ENCODE results near the gene KCNB1.

DNA sequence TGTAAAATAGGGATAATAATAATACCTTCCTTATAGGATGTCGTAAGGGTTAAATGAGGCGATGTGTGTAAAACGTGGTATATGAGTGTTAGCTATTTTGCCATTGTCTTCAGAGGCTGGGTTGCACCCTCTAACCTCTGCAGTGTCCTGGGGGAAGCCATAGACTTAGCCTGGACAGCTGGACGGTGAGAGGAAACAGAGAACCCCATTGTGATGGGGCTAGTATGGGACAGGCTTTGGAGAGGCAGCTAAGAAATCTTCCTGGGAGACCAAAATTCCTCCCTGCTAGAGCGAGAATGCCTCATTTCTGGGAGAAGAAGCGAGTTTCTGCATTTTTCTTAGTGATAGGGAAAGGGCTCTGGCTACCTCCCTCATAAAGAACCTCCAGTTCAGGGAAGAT lies 22.8 kb downstream of the KCNB1 start:
- TF ChIP-seq, protein P1, sequence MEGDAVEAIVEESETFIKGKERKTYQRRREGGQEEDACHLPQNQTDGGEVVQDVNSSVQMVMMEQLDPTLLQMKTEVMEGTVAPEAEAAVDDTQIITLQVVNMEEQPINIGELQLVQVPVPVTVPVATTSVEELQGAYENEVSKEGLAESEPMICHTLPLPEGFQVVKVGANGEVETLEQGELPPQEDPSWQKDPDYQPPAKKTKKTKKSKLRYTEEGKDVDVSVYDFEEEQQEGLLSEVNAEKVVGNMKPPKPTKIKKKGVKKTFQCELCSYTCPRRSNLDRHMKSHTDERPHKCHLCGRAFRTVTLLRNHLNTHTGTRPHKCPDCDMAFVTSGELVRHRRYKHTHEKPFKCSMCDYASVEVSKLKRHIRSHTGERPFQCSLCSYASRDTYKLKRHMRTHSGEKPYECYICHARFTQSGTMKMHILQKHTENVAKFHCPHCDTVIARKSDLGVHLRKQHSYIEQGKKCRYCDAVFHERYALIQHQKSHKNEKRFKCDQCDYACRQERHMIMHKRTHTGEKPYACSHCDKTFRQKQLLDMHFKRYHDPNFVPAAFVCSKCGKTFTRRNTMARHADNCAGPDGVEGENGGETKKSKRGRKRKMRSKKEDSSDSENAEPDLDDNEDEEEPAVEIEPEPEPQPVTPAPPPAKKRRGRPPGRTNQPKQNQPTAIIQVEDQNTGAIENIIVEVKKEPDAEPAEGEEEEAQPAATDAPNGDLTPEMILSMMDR (IDR thresholded peaks at IDR 0.05; ENCODE audit: low read depth, low read length, poor library complexity, severe bottlenecking) = no peak
- TF ChIP-seq EZH2phosphoT487 (IDR thresholded peaks at IDR 0.05; ENCODE audit: borderline replicate concordance, low read length) = no peak

Data from DOHH2 (cell line).